Progenitor cell of endocrine pancreas (in vitro differentiated cells): ENCODE data around the gene IL5RA. TPM values are rescaled to one million over a fixed set of nuclear protein-coding genes. Genes with fewer than 3 reads are reported as not detected.

Experiments used
- DNase-seq: peaks from one replicate; pipeline ENCODE4 v3.0.0; 2021; ENCODE audit warnings: low spot score; ENCODE audit not compliant: unreplicated experiment
- H3K27ac Mint-ChIP-seq: 2 replicates; pipeline ENCODE4 v1.8.0; 2021; ENCODE audit warnings: mild to moderate bottlenecking, moderate library complexity, mixed read lengths
- H3K27me3 Mint-ChIP-seq: 2 replicates; pipeline ENCODE4 v1.8.0; 2021; ENCODE audit warnings: mixed read lengths
- H3K36me3 Mint-ChIP-seq: 2 replicates; pipeline ENCODE4 v1.8.0; 2022; ENCODE audit warnings: mixed read lengths; ENCODE audit not compliant: insufficient read depth
- H3K4me1 Mint-ChIP-seq: 2 replicates; pipeline ENCODE4 v1.8.0; 2021; ENCODE audit warnings: low read depth, mixed read lengths
- H3K4me3 Mint-ChIP-seq: 2 replicates; pipeline ENCODE4 v1.8.0; 2021; ENCODE audit warnings: low read depth, mild to moderate bottlenecking, moderate library complexity, mixed read lengths
- H3K9me3 Mint-ChIP-seq: 2 replicates; pipeline ENCODE4 v1.8.0; 2021; ENCODE audit warnings: low read depth, mixed read lengths
- CTCF ChIP-seq: fragments of 200-600 bp; sonication (generic); IDR thresholded peaks from one replicate; pipeline ENCODE4 v1.5.0; 2021; ENCODE audit warnings: antibody characterized with exemption, mild to moderate bottlenecking; ENCODE audit not compliant: unreplicated experiment
- total RNA-seq: library from RNA; stranded (reverse); gene quantifications from 2 replicates; pipeline ENCODE4 v1.2.1, GENCODE V29; 2021

The IL5RA gene
- total RNA-seq, 1 donor from 2014 or later, result not detected

- no peak overlapping the region for H3K4me3 Mint-ChIP-seq
- no peaks in the 10 kb centered on the region for H3K27me3 Mint-ChIP-seq
- H3K4me1 Mint-ChIP-seq, result peaks cover 26% of the 10 kb centered on the region
- TF ChIP-seq CTCF, result no peak
- no peaks in the 10 kb centered on the region for H3K9me3 Mint-ChIP-seq
- no peak for DNase-seq
- no peak overlapping the region for H3K27ac Mint-ChIP-seq
- H3K36me3 Mint-ChIP-seq, result no peaks in the 10 kb centered on the region
These were observed 90.0 kb downstream of the IL5RA start for GRCh38 chr3:3020209-3020608.

Other genes with a start within 250 kb of the IL5RA start
- 26.5 and 31.4 TPM in 2 replicates for gene TRNT1, start 16.6 kb upstream of the IL5RA start, total RNA-seq
- 40.1 and 50.9 TPM in 2 replicates for gene CRBN, start 69.3 kb upstream of the IL5RA start, total RNA-seq